Umbilical cord (tissue), 2 donors: ENCODE results near the gene BZW2. TPM values are rescaled to one million over a fixed set of nuclear protein-coding genes. Genes with fewer than 3 reads are reported as not detected.

Source experiments
- DNase-seq: peaks from one replicate; pipeline ENCODE4 v3.0.0-alpha.2; 2015; ENCODE audit warnings: low spot score
- total RNA-seq: library from RNA; depleted of rRNA; stranded (reverse); fragments of >200 nt; gene quantifications from one replicate; pipeline ENCODE4 v1.2.3, GENCODE V29; 2014; ENCODE audit warnings: low replicate concordance; ENCODE audit not compliant: insufficient read depth

The BZW2 gene
- 42.4 TPM for total RNA-seq

DNA sequence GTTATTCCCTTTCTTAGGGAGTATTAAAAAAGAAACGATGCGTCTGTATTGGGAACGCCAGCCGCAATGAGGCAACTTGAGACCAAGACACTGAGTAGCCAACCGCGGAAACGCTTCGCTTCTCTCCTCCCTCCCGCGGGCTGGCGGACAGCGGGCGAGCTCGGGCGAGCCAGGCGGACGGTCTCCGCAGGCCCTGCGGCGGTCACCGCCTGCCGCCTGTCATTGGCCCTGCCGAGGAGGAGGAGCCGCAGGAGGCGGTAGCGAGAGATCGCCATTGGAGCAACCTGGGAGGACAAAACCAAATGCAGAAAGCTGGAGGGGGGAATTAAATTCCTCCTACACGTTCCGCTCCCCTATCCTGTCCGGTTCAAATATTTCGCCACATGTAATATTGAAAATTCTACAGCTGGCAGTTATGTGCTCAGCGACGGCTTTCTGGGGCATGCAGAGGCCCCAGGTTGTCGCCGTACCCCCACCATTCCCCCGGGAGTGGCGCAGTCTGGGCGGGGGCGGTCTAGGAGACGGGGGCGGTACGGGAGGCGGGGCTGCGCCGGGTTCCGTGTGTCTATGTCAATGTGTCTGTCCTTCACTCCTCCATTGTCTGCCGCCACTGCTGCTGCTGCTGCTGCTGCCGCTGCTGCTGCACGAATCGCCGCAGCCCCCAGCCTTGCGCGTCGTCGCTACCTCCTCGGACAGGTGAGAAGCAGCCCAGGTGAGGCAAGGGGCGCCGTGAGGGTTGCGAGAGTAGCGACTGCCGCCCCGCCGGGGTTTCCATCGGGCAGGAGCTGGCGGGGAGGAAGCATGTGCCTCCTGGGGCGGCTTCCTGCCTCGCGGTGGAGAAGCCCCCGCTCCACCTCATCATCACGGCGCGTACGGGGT, at the start of gene BZW2, which contains the start of gene ANKMY2:
Gene BZW2, plus strand, starts transcription at position 589 of the 879 bp plus-strand sequence. CDS start 19,263 bp downstream, outside the sequence.
Gene ANKMY2, minus strand, starts transcription at position 162 of the 879 bp plus-strand sequence. CDS start 181 bp downstream, outside the sequence.
- DNase-seq: peak; percentile 98

DNA sequence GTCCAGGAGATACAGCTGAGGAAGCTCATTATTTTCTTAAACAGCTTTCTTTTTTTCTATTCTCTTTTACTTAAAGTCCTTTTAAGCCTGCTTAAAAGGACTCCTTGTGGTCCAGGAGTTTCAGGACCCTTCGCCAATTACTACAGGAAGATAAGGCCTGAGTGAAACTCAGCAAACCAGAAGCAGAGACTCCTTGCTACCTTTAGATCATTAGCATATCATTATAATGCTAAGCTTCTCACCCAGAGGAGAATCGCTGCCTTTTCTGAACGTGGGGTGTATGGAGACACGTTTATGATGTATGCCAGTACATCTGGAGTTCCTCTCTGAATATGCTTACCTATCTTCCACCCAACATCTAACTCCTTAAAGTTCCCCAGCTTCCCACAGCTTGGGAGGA, 48.0 kb upstream of the BZW2 start:
- DNase-seq: no peak

DNA sequence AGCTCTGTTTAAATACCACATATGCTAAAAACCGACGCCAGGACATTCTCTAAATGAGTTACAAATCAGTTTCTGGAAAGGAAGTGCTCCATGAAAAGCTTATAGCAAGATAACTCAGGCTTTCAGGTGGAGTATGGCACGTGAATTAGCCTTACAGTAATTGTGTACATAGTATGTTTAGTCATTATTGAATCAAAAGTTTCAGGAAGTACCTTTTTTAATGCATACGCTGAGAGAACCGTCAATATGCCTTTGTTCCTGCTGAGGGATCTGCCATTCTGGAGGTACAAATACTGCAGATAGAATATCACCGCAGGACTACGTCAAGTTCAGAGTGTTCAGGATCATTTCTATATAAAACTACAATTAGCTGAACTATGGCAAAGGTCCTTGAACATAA, 46.1 kb upstream of the BZW2 start:
- DNase-seq: no peak

- no peak for DNase-seq
These were observed 42.3 kb upstream of the BZW2 start for GRCh38 chr7:16603633-16604032.

DNA sequence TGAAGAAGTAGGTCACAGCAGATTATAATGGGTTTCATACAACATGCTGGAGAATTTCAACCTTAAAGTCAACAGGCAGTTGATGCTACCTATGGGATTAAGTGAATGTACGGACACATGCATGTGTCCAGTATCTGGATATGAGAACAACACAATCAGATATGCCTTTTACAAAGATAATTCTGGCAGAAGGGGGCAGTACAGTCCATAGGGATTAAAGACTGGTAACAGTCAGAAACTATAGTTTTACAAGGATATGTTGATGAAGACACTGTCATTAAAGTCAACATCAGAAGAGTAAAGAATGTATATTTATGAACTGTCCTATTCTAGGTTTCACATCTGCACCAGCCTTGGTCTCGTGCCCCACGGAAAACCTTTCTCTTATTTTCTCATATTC, 41.9 kb upstream of the BZW2 start:
- no peak for DNase-seq

DNA sequence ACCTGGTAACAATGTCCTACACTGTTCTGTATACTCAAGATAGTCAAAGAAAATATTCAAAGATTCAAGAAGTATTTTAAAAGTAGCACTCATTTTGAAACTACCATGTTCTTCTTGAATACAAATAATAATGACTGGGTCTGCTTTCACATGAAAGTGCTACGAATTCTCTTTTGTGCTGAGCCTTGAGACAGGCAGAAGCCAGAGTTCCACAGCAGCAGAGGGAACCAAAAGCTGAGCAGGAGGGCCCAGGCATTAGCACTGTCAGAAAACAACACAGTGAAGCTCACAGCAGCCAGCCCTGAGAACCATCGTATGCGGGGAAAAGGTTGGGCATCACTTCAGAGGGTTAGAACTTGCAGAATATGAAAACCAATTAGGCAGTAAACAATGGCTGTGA, 39.3 kb upstream of the BZW2 start:
- DNase-seq: peak; percentile 7

GRCh38 chr7:16609842-16610450, 36.0 kb upstream of the BZW2 start:
- no peak for DNase-seq

- no peak for DNase-seq
These were observed 34.3 kb upstream of the BZW2 start for GRCh38 chr7:16611711-16612110.

- DNase-seq: no peak
These were observed 30.8 kb upstream of the BZW2 start for GRCh38 chr7:16615228-16615627.

DNA sequence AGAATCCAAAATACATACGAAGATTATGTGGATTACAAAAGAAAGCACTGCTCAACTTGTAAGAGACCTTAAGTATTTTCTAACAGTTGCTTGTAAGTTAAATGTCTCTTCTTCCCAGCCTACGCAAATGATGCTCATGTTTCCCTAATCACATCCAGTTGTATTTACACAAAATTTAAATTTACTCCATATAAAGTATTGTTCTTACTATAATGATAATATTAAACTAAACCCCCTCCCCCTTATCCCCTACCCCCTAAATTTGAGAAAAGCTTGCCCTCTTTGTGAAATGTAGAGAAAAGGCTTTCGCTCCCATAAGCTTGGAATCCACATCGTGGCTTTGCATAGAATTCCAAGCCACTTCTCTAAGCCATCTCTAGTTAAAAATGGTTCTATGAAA, 29.9 kb upstream of the BZW2 start:
- DNase-seq: no peak

DNA sequence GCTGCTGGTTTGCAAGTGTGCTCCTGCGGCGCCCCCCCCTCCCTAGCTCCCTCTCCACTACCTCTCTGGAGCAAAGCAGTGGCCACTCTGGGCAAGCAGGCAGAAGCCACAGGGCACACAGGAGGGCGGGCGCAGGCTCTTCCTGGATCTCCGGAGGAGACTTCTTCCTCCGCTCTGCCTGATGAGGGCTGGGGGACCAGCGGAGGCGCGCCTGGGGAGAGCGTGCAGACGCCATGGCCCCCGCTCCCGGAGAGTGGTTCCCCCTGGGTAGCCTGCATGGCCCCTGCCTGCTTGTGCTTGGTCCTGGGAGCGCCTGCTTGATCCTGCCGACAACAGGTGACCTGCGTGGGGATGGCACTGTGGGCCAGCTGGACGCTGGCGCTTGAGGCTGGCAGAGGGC, 29.4 kb upstream of the BZW2 start:
- no peak for DNase-seq

DNA sequence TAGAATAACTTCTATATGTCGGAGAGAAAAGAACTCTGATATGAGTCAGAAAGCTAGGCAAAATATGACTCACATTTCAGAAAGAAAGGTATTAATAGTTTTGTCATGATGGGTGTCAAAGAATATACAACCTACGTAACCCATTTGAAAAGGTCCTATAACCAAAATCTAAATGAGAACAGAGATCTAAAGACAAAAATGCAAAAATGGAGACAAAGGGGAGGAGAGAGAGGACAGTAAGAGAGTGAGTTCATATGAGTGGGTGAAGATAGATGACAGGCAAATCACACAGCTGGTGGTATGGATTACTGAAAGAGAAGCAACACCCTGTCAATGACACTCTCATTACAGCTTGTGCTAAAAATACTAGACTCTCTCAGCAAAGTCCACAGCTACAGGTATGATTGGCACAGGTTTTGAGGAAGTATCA, 26.0 kb upstream of the BZW2 start:
- no peak for DNase-seq

DNA sequence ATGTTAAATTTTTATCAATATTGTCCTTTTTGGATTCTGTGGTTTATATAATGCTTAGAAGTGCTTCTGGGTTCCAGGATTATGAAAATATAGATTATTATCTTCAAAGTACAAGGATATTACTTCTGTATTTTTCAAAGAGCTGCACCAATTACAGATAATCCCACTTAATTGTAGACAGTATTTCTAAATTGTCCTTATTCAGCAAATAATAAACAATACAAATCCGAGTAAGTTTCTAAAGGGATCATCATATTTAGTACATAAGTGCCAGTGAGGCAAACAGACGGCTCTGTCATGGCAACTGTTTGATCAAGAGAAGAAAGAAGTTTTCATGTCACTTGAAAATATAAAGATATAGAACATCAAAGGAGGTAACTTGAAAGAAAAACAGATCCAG, 19.6 kb upstream of the BZW2 start:
- no peak for DNase-seq

- peak; percentile 45 for DNase-seq
These were observed 18.7 kb upstream of the BZW2 start for GRCh38 chr7:16627236-16627635.

GRCh38 chr7:16630654-16631053, 15.3 kb upstream of the BZW2 start:
- DNase-seq: no peak

DNA sequence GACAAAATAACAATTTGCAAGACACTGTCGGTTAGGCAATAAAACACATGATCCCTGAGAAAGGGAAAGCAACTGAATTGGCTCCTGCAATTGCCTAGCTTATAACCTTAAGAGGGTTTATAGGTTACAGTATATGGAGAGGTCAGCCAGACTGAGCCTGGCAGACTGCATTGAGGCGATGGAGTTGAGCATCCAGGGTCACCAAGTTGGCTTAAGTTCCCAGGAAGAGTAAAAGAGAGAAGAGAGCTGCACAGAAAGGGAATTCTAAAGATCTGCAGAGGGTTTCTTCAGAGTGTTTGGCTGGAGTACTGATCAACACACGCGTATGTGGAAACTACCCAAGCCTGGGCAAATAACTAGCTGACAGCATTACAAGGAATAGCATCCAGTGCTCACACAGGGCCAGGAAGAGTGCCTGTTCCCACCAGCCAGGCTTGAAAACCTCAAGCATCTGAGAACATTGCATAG, 11.7 kb upstream of the BZW2 start:
- no peak for DNase-seq

DNA sequence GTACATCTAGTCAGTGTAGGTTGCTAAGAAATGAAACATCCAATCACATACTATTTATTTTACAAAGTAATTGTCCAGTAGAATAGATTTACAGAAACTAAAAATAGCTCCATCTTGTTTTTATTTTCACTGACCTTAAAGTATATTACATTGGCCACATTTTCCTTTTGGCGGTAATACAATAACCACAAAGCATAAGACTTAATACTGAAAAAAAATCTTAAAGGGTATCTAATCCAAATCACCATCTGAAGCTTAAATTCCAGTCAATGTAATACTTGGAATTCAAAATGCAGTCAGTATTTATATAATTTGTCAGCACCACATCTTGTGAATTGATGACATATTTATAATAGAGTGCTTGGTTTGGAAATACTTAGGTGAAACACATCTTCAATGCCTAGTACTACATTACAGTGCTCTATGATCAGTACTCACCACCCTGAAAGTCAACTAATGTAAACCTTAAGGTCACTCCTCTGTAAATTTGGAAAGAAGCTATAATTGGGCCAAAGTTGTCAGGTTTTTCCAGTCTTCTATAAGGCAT, 9.4 kb upstream of the BZW2 start:
- no peak for DNase-seq

DNA sequence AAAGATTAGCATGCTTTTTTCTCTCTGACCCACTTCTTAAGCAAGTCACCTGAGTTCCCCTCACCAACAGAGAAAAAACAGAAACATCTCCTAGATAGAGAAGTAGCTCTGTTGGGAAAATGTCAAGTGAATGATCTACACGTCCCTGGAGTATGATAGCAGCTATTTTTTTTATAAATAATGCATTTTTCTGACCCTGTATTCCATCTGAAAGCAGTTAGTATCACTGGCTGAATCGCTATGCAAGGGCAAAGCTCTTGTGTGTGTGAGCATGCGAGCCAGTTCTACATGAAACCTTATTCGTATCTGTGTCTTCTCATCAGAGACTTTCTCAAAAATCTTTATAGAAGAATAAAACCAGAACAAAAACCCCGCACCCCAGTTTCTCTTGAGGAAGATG, 8.6 kb upstream of the BZW2 start:
- no peak for DNase-seq

DNA sequence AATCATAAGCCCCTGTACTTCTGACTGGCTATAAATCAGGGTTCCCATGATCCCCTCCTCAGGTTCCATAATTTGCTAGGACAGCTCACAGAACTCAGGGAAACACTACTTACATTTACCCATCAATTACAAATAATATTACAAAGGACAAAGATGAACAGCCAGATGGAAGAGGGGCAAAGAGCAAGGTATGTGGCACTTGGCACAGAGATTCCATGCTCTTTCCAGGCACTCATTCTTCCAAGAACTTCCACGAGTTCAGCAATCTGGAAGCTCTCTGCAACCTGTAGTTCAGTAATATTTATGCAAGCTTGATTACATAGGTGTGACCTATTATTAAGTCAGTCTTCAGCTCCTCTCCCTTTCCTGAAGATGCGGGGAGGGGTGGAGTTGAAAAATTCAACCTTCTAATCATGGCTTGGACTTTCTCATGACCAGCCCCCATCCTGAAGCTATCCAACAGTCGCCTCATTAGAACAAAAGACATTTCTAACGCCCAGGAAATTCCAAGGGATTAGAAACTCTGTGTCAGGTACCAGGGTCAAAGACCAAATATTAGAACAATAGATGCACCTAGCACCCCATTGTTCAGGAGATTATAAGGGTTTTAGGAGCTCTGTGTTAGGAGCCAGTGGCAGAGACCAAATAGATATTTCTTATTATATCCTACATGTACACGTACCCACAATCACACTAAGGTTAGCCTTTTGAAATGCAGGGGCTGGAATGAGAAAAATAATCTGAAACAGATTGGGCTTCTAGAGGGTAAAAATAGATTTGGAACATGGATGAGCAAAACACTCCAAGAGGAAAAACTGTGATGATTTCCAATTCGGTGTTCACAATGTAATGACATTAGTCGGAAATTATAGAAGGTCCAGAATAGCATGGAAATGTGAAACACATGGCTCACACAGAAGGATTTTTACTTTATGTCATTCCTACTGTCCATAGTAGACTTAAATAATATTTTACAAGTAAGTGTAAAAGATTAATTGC, 7.4 kb upstream of the BZW2 start:
- DNase-seq: no peak

GRCh38 chr7:16644157-16644556, 1.8 kb upstream of the BZW2 start:
- no peak for DNase-seq
